Naive thymus-derived CD8-positive, alpha-beta T cell (primary cell): ENCODE measurements around the gene UBE2E2. TPM values are rescaled to one million over a fixed set of nuclear protein-coding genes. Genes with fewer than 3 reads are reported as not detected.

Source experiments
- ATAC-seq, 2 donors: fragments of 150-1000 bp; cut with Tn5 transposase in 1 of 2; sonication (Bioruptor Pico), chemical (Tn5 transposase) in 1 of 2; 1 replicate in 1 of 2; 2 replicates in 1 of 2; pipeline ENCODE4 v1.10.0; 2021; ENCODE audit warnings: mild to moderate bottlenecking in 2 of 2, moderate library complexity in 2 of 2
- POLR2A ChIA-PET: fragments of 350-600 bp; sonication (Branson Sonifier 250); formaldehyde crosslinking; loops from one replicate; lab custom pipeline; 2021; ENCODE audit warnings: antibody characterized with exemption; lab: Charles Lee
- DNase-seq, 10 donors: peaks; one replicate each; pipeline versions ENCODE4 v3.0.0 to v3.0.0-alpha.2; 2020 to 2022
- H3K27ac Mint-ChIP-seq, 10 donors: one replicate each; pipeline ENCODE4 v1.8.0; 2020 to 2022; ENCODE audit warnings: mild to moderate bottlenecking in 10 of 10, mixed read lengths in 10 of 10, moderate library complexity in 4 of 10, inconsistent platforms in 1 of 10
- H3K27me3 Mint-ChIP-seq, 5 donors: one replicate each; pipeline ENCODE4 v1.8.0; 2021 to 2022; ENCODE audit warnings: mixed read lengths in 5 of 5
- H3K36me3 Mint-ChIP-seq, 3 donors: one replicate each; pipeline ENCODE4 v1.8.0; 2020 to 2022; ENCODE audit warnings: mixed read lengths in 3 of 3, mild to moderate bottlenecking in 2 of 3, inconsistent platforms in 1 of 3
- H3K4me1 Mint-ChIP-seq, 4 donors: one replicate each; pipeline ENCODE4 v1.8.0; 2021 to 2022; ENCODE audit warnings: mixed read lengths in 4 of 4
- H3K4me3 Mint-ChIP-seq, 10 donors: one replicate each; pipeline ENCODE4 v1.8.0; 2020 to 2022; ENCODE audit warnings: mild to moderate bottlenecking in 10 of 10, mixed read lengths in 10 of 10, moderate library complexity in 6 of 10, inconsistent platforms in 1 of 10
- H3K9me3 Mint-ChIP-seq, 9 donors: one replicate each; pipeline ENCODE4 v1.8.0; 2020 to 2022; ENCODE audit warnings: mixed read lengths in 9 of 9, mild to moderate bottlenecking in 3 of 9, inconsistent platforms in 1 of 9, moderate library complexity in 1 of 9
- polyA plus RNA-seq, 3 donors: library from polyadenylated mRNA; unstranded; fragments of 300-500 nt; fragmentation: Illumina TruSeq; gene quantifications; one replicate each; pipeline ENCODE4 v1.2.3, GENCODE V29; 2021
- total RNA-seq, 8 experiments: library from RNA in 2 of 8; stranded (reverse) in 2 of 8; gene quantifications; one replicate each; pipeline ENCODE4 v1.2.3 and lab custom pipeline; 2021 to 2026

The UBE2E2 gene
- total and polyA plus RNA-seq, 5 experiments from 2014 or later = 12.5 to 19.6 (median 14.0) TPM

DNA sequence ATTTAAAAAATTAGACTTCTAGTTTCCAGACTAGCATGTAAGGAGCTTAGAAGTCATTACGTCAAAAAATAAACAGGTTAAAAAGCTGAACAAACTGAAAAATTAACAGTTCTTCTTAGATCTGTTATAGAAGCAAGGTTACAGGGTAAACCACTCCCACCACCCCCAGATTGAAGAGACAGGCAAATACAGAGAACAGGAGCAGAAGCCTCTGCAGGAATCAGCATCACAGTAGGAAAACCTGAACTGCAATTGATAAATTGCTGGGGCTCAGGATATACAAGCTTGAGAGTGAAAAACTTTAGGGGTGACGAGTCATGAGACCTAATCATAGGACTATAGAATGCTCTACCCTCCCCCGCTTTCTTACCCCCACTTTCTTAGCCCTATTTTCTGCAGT, 222.3 kb downstream of the UBE2E2 start:
- DNase-seq = no peak
- ATAC-seq = no peak
- H3K27ac Mint-ChIP-seq = no peak overlapping the region
- no peak overlapping the region for H3K4me3 Mint-ChIP-seq
- POLR2A ChIA-PET = no interaction called here
- peaks cover 0 to 17% (median 10%) of the 10 kb centered on the region in 4 donors for H3K4me1 Mint-ChIP-seq
- H3K36me3 Mint-ChIP-seq = peaks cover 5 to 30% (median 14%) of the 10 kb centered on the region in 3 donors
- H3K9me3 Mint-ChIP-seq = peaks cover 2 to 27% (median 12%) of the 10 kb centered on the region in 9 donors
- H3K27me3 Mint-ChIP-seq = no peaks in the 10 kb centered on the region

DNA sequence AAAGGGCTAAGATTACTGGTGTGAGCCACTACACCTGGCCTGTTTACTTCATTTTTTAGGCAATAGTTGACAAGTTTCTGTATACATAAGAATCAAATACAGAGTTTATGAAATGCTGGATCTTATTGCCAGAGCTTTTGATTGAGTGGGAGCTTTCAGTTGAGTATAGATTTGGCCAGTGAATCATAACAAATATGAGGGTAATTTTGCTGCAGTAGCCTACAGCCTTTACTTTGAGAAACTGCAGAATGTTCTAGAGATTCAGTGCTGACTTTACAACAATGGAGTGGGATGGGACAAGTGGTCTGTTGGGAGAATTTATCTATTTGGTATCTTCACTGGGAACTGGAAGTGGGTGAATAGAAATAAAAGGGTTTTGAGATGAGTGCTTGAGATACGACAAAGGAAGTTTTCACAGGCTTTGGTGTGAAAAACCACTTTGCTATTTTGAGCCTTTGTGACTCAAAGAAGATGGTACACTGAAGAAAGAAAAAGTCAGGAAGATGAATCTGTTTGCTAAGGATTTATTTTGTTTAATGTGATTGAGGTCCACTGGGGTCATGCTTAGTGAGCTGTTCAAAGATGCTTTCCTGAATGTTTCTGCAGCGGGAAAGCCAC, 227.8 kb downstream of the UBE2E2 start:
- DNase-seq = no peak
- H3K4me1 Mint-ChIP-seq = peaks cover 7 to 27% (median 12%) of the 10 kb centered on the region in 4 donors
- peaks cover 0 to 21% (median 11%) of the 10 kb centered on the region in 9 donors for H3K9me3 Mint-ChIP-seq
- ATAC-seq = no peak
- POLR2A ChIA-PET = no interaction called here
- no peak overlapping the region for H3K4me3 Mint-ChIP-seq
- H3K27me3 Mint-ChIP-seq = no peaks in the 10 kb centered on the region
- H3K27ac Mint-ChIP-seq = peak overlapping the region in 3 of 10 donors; percentile 0 to 21 (median 5)
- peaks cover 2 to 22% (median 11%) of the 10 kb centered on the region in 3 donors for H3K36me3 Mint-ChIP-seq

DNA sequence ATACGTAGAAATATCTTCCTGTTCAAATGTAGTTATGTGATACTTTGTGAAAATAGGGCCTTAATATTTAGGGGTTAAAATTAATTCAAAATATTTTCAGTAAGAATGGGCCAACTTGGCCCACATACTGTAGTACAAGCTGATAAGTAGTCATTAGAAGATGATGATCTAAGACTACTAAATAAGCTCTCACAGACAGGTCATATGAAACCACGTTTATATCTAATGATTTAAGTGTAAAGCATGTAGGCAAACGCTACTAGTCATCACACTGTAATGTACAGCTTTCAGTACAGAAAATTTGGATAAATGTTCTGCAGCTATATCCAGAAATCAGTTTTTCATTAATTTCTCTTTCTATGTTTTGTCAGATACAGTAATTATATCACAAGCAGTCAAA, 228.6 kb downstream of the UBE2E2 start:
- Mint-ChIP-seq H3K9me3 (peaks cover 0 to 12% (median 7%) of the 10 kb centered on the region in 9 donors), H3K4me3 (no peak overlapping the region), H3K4me1 (peaks cover 8 to 28% (median 13%) of the 10 kb centered on the region in 4 donors), H3K27ac (no peak overlapping the region), H3K27me3 (no peaks in the 10 kb centered on the region), H3K36me3 (peaks cover 0 to 13% (median 7%) of the 10 kb centered on the region in 3 donors)
- ATAC-seq = no peak
- no peak for DNase-seq
- POLR2A ChIA-PET = no interaction called here

DNA sequence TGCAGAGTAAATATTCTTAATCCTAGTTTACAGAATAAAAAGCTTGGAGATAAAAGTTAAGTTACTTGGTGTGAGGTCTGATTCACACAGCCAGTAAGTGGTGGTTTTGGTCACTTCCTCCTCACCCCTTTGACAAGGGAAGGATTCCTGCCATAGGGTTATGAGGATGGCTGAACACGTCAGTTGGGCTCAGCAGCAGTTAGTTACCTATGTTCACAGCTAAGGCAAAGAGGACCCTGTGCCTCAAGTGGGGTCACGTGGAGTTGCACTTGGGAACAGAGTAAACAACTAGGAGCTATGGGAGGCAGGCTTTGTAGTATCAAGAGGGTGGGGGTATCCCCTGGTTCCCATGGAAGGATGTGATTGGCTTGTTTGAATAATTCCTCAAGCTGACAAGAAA, 232.2 kb downstream of the UBE2E2 start:
- Mint-ChIP-seq H3K4me3 (no peak overlapping the region), H3K4me1 (peaks cover 15 to 52% (median 33%) of the 10 kb centered on the region in 4 donors), H3K27ac (peak overlapping the region in 1 of 10 donors; percentile 4), H3K36me3 (no peaks in the 10 kb centered on the region), H3K27me3 (no peaks in the 10 kb centered on the region), H3K9me3 (no peaks in the 10 kb centered on the region)
- DNase-seq (no peak), ATAC-seq (no peak)
- POLR2A ChIA-PET = no interaction called here

DNA sequence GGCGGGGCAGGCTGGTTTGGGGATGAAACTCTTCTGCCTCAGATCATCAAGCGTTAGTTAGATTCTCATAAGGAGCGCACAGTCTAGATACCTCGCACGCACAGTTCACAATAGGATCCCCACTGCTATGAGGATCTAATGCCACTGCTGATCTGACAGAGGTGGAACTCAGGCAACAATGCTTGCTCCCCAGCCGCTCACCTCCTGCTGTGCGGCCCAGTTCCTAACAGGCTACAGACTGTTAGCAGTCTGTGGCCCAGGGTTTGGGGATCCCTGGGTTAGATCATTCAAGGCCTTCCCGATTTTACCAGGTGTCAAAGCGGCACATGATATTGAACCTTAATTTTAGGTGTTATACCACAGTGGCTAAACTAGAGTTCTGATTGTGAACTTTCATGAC, 232.8 kb downstream of the UBE2E2 start:
- Mint-ChIP-seq H3K9me3 (no peaks in the 10 kb centered on the region), H3K27ac (peak overlapping the region in 1 of 10 donors; percentile 15)

DNA sequence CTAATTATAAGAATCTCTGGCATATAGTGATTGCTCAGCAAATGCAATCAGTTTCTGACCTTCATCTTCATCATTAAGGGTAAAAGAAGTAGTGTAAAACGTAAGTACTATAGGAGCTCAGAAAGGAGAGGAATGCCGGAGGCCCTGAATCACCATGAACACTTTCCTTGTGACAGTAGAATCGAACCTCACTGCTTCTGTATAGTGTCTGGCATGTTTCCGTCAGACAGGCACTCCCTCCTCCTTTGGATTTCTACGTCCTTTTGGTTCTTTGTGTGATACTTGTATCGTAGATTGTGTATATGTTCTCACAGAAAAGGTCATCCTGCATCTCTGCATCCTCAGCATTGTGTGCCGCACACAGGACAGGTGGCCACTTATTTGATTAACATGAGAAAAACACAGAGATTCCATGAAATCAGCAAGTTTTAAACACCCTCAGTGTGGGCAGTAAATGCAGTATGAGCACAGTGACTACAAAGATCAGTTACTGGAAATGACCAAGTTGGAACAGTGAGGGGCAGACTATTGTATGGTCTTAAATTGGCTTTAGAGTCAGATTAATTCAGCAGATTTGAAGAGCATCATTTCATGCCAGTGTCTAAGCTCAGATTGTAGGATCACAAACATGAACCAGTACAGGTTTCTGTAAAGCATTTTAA, 234.5 kb downstream of the UBE2E2 start:
- Mint-ChIP-seq H3K27me3 (no peaks in the 10 kb centered on the region), H3K4me3 (no peak overlapping the region), H3K4me1 (peaks cover 15 to 53% (median 38%) of the 10 kb centered on the region in 4 donors), H3K9me3 (no peaks in the 10 kb centered on the region), H3K27ac (peak overlapping the region in 4 of 10 donors; percentile 16 to 47 (median 39)), H3K36me3 (no peaks in the 10 kb centered on the region)
- ATAC-seq (no peak), DNase-seq (no peak)
- POLR2A ChIA-PET = interaction anchor here (0.5 kb wide), 1 partner anchor 409 kb away, joined by 3 read pairs; no protein-coding TSS in a partner anchor

More for the DNA sequence above, 232.8 kb downstream of the UBE2E2 start:
- Mint-ChIP-seq H3K36me3 (no peaks in the 10 kb centered on the region), H3K4me3 (no peak overlapping the region), H3K4me1 (peaks cover 16 to 52% (median 35%) of the 10 kb centered on the region in 4 donors), H3K27me3 (no peaks in the 10 kb centered on the region)
- no peak for DNase-seq
- no peak for ATAC-seq
- POLR2A ChIA-PET = no interaction called here

DNA sequence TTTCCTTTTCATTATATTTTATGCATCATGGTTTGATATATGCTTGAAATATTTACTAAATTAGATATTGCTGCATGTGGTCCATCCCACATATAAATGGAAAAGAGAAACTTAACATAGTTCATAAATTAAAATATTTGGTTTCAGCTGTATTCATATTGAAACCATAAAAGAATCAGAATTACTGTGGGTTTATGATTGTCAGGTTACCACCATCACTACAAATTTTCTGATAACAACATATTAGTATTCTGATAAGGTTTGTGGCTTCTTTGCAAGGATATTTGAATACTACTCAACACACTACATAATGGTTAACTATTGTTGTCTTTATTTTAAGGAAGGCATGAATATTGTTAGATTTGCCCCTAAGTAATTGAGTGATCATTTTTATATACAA, 235.5 kb downstream of the UBE2E2 start:
- Mint-ChIP-seq H3K9me3 (no peaks in the 10 kb centered on the region), H3K4me3 (peak overlapping the region in 1 of 10 donors; percentile 48), H3K36me3 (no peaks in the 10 kb centered on the region), H3K27ac (peak overlapping the region in 3 of 10 donors; percentile 54 to 69 (median 63)), H3K4me1 (peaks cover 20 to 61% (median 47%) of the 10 kb centered on the region in 4 donors), H3K27me3 (no peaks in the 10 kb centered on the region)
- ATAC-seq = no peak
- DNase-seq = no peak
- POLR2A ChIA-PET = interaction anchor here (0.7 kb wide), 1 partner anchor 184 kb away, joined by 3 read pairs; no protein-coding TSS in a partner anchor

DNA sequence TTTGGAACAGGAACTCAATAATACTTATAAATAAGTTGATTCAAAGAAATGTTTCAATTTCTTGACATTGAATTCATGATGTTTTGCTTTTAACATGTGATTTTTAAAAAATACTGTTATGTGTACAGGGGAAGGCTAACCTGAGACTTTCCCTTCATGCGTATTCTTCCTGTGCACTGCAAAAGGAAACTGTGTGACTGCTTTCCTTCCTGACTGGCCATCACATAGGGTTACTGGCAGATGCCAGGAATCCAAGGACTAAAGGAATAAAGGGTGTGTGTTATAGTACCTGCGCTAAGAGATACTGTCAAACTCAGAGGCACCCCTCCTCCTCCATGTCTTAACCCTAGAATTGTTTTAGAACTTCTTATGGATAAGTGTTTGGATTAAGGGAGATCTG, 236.0 kb downstream of the UBE2E2 start:
- Mint-ChIP-seq H3K4me3 (peak overlapping the region in 6 of 10 donors; percentile 2 to 48 (median 15)), H3K27me3 (no peaks in the 10 kb centered on the region), H3K27ac (peak overlapping the region in 5 of 10 donors; percentile 11 to 69 (median 54)), H3K36me3 (no peaks in the 10 kb centered on the region), H3K9me3 (no peaks in the 10 kb centered on the region), H3K4me1 (peaks cover 22 to 66% (median 50%) of the 10 kb centered on the region in 4 donors)
- DNase-seq (no peak), ATAC-seq (no peak)
- POLR2A ChIA-PET = no interaction called here

DNA sequence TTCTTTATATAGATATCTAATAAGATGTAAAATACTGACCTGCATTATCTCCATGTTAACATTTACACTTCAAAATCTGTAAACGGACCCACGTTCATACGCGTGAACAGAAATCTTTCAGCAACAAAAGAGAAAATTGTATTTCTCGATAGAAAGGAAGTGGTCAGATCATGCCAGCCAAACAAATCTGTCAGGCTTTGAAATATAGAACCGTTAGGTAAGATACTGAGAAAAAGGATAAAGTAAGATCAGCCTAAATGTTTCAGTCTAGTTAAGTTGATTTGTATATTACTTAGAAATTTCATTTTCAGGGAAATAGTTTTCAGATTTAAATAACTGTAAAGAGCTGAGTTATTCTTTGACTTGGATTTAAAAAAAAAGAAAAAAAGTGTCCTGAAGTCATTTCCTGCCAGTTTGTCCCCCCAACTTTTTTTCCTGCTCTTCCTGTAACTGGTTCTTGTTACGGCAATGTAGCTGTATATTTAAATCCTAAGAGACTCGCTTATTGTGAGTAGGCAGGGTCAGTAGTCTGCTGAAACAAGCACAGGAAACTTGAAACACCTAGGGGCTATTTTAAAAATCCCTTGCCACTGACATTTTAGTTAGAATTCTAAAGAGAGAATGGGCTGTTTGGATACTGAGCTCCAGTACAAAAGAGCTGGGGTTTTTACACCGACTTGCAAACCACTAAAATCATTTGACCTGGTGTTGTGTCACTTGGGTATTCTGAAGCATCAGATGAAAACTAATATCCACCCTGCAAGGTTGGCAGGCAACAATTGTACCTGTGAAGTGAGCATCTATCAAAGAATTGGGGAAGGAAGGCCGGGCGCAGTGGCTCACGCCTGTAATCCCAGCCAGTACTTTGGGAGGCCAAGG, 237.5 kb downstream of the UBE2E2 start:
- H3K27me3 Mint-ChIP-seq = no peaks in the 10 kb centered on the region
- H3K36me3 Mint-ChIP-seq = no peaks in the 10 kb centered on the region
- DNase-seq = peak in 2 of 10 donors; percentile 30 to 42
- peak overlapping the region; percentile 38 to 82 (median 71) for H3K4me3 Mint-ChIP-seq
- peaks cover 22 to 65% (median 49%) of the 10 kb centered on the region in 4 donors for H3K4me1 Mint-ChIP-seq
- ATAC-seq = peak; percentile 54 to 65
- peak overlapping the region in 8 of 10 donors; percentile 8 to 89 (median 68) for H3K27ac Mint-ChIP-seq
- POLR2A ChIA-PET = interaction anchor here (0.6 kb wide), 2 partner anchors 20 to 378 kb away, joined by 3 to 4 read pairs; no protein-coding TSS in a partner anchor
- H3K9me3 Mint-ChIP-seq = no peaks in the 10 kb centered on the region

DNA sequence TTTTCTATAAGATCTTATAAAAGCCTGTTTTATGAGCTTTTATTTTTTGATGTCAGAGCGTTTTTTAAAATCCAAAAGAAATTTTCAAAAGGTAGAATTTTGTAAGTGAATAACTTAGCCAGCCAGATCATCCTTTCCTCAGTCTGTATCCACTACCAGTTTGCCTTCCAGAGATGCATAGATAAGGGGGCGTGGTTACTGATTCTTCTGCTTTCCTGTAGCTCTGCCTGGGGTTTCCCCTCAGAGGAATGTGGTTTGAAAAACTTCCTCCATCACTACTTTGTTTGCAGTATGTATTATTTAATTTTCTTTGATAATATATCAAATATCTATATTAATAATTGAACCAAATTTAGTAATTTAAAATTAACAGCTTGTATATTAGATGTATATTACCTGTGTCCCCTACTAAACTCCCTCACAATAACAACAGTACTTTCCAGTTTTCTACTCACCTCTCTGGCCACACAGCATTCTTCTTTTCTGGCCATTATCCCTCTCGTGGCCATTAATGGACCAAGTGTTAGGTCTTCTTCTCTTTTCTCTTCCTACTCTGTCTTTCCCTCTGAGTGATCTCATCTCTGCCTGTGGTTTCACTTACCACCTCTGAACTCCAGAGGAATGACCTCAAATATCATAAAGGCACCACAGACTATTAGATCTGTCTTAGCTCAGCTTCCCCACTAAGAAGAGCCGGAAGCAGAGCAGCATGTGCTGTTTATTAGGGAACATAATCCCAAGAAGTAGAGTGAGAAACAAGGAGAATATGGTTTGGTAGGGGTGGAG, 239.7 kb downstream of the UBE2E2 start:
- Mint-ChIP-seq H3K36me3 (no peaks in the 10 kb centered on the region), H3K27me3 (no peaks in the 10 kb centered on the region), H3K4me1 (peaks cover 18 to 69% (median 45%) of the 10 kb centered on the region in 4 donors), H3K27ac (peak overlapping the region in 4 of 10 donors; percentile 25 to 49 (median 38)), H3K4me3 (peak overlapping the region in 8 of 10 donors; percentile 5 to 41 (median 28)), H3K9me3 (peaks cover 0 to 1% (median 0%) of the 10 kb centered on the region in 9 donors)
- POLR2A ChIA-PET = no interaction called here
- DNase-seq (peak in 5 of 10 donors; percentile 6 to 44 (median 24)), ATAC-seq (peak; percentile 83 to 93)

DNA sequence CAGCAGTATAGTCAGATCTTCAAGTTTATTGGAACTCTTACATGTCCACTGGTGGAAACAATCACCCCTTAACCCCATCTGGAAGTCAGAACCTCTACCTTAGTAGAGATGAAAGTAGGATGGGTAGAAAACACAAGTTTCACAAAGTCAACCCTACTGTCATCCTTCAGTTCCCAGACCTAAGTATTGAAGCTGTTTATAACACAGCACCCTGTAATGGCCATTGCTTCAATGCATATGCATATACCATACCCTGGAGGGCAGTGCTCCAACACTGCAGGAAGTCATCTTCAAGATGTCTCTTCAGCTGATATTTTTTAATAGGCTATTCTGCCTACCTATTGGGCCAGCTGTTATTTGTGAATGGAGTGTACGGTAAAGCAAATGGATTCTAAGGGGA, 241.3 kb downstream of the UBE2E2 start:
- no peak for ATAC-seq
- Mint-ChIP-seq H3K36me3 (no peaks in the 10 kb centered on the region), H3K4me1 (peaks cover 15 to 59% (median 34%) of the 10 kb centered on the region in 4 donors), H3K4me3 (no peak overlapping the region), H3K27ac (no peak overlapping the region), H3K9me3 (peaks cover 0 to 1% (median 0%) of the 10 kb centered on the region in 9 donors), H3K27me3 (no peaks in the 10 kb centered on the region)
- DNase-seq = no peak
- POLR2A ChIA-PET = interaction anchor here (0.7 kb wide), 1 partner anchor 385 kb away, joined by 3 read pairs; no protein-coding TSS in a partner anchor
